GM13977 (cell line): Measurements from ENCODE around the gene TAPBPL.
"Not testable (repeated sequence)": the region's sequence is repeated elsewhere in the genome, so short reads cannot be mapped to it uniquely, and the experiment has no call there.

Experiments
- DNase-seq: peaks from one replicate; pipeline ENCODE4 v3.0.0; 2012; ENCODE audit warnings: low spot score
- CTCF ChIP-seq: IDR thresholded peaks from 2 replicates; pipeline ENCODE4 v1.5.1; 2012; ENCODE audit warnings: mild to moderate bottlenecking, control low read depth; ENCODE audit not compliant: insufficient read depth; ENCODE audit errors: extremely low read depth, missing control alignments
- in situ Hi-C: fragments of 300-500 bp; cut with MboI; formaldehyde crosslinking; loops from one replicate; pipeline ENCODE4 v1.12.0; 2022; ENCODE audit warnings: low sequenced_read_pairs, low pct_unique_long_range_greater_than_20kb, mixed read lengths, inconsistent platforms; ENCODE audit not compliant: unreplicated experiment

The TAPBPL gene

GRCh38 chr12:6489449-6489848 is 37.6 kb downstream of the TAPBPL start:
- in situ Hi-C loops, result no loop called here
- no peak for DNase-seq
- TF ChIP-seq CTCF, result no peak

GRCh38 chr12:6490673-6491072 is 38.8 kb downstream of the TAPBPL start:
- in situ Hi-C loops, DNase-seq: not testable (repeated sequence)

- DNase-seq, result peak; percentile 90
- TF ChIP-seq CTCF, result no peak
- in situ Hi-C loops, result no loop called here
Measured at GRCh38 chr12:6492838-6493496, 41.1 kb downstream of the TAPBPL start, which contains the start of gene MRPL51. MRPL51 (minus strand) TSS chr12:6493262; CDS start chr12:6493136, 126 bp downstream.

GRCh38 chr12:6493497-6494257 is 41.8 kb downstream of the TAPBPL start, which contains the start of gene NCAPD2:
NCAPD2 (plus strand) TSS chr12:6494102; CDS start chr12:6495099, 997 bp downstream.
- in situ Hi-C loops, result no loop called here
- no peak for TF ChIP-seq CTCF
- DNase-seq, result peak; percentile 95

- no peak for TF ChIP-seq CTCF
Measured at GRCh38 chr12:6494258-6494743, 42.5 kb downstream of the TAPBPL start.

GRCh38 chr12:6494968-6495367 is 43.1 kb downstream of the TAPBPL start:
- TF ChIP-seq CTCF, result no peak
- no peak for DNase-seq
- in situ Hi-C loops, result no loop called here

More at GRCh38 chr12:6494258-6494743, 42.5 kb downstream of the TAPBPL start:
- no peak for DNase-seq
- in situ Hi-C loops, result no loop called here

GRCh38 chr12:6497291-6497690 is 45.4 kb downstream of the TAPBPL start:
- in situ Hi-C loops, DNase-seq: not testable (repeated sequence)
